Measurements from ENCODE around the gene EPHB1. TPM values are rescaled to one million over a fixed set of nuclear protein-coding genes. Genes with fewer than 3 reads are reported as not detected.

The EPHB1 gene
- total RNA-seq, 2 experiments from 2014 or later: 0.39 to 0.91 TPM

DNA sequence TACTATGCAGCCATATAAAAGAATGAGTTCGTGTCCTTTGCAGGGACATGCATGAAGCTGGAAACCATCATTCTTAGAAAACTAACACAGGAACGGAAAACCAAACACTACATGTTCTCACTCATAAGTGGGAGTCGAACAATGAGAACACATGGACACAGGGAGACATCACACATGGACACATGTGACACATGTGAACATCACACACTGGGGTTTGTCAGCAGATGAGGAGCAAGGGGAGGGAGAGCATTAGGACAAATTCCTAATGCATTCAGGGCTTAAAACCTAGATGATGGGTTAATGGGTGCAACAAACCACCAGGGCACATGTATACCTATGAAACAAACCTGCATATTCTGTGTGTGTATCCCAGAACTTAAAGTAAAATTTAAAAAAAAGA lies 408.0 kb downstream of the EPHB1 start:
- ATAC-seq (ENCODE audit: low read depth) (no peak), DNase-seq (no peak)
- H3K9me3 Mint-ChIP-seq: peaks cover 5% of the 10 kb centered on the region
- H3K27ac Mint-ChIP-seq: no peak overlapping the region
- H3K4me1 Mint-ChIP-seq: no peaks in the 10 kb centered on the region
- H3K27me3 Mint-ChIP-seq: no peaks in the 10 kb centered on the region
- POLR2A ChIA-PET: no interaction called here
- no peaks in the 10 kb centered on the region for H3K36me3 Mint-ChIP-seq
- no peak overlapping the region for H3K4me3 Mint-ChIP-seq

DNA sequence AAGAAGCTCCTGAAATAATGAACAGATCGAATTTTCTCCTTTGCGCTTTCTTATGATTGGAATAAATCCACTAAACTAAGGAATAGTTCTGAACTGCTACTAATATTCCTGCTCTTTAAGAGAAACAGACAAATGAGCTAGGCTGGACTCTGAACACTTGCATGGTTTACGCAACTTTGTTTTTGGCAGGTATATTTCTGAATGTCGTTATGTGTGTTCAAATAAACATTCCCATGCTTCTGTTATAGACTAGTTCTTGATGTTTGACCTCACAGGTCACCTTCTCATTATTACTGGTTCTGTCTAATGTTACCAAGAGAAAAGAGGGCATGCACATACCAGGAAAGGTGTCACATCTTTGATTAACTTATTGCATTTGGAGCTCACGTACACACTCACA lies 418.2 kb downstream of the EPHB1 start:
- no peak overlapping the region for H3K4me3 Mint-ChIP-seq
- no peak overlapping the region for H3K27ac Mint-ChIP-seq
- H3K36me3 Mint-ChIP-seq: no peaks in the 10 kb centered on the region
- ATAC-seq (ENCODE audit: low read depth) (no peak), DNase-seq (no peak)
- H3K4me1 Mint-ChIP-seq: no peaks in the 10 kb centered on the region
- H3K9me3 Mint-ChIP-seq: no peaks in the 10 kb centered on the region
- H3K27me3 Mint-ChIP-seq: peaks cover 5% of the 10 kb centered on the region
- POLR2A ChIA-PET: no interaction called here

DNA sequence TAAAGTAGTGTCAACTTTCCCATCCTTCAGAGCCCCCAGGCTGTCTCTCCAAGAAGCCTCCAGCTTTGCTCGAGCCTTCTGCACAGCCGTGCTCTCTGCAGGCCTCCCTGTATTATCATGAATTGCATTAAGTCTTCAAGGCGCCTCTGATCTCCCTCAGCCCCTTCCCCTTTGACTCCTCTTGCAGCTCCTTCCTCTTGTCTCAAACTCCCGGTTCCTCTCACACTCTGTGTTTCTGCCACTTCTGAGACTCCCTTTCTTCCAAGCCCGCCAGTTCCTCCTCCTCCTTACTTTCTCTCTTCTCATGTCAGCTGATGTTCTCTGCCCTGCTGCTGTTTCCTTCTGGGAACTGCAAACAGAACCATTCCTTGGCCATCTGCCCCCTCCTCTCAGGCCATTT lies 418.8 kb downstream of the EPHB1 start:
- POLR2A ChIA-PET: no interaction called here
- Mint-ChIP-seq H3K27ac (no peak overlapping the region), H3K36me3 (no peaks in the 10 kb centered on the region), H3K4me3 (no peak overlapping the region), H3K4me1 (no peaks in the 10 kb centered on the region), H3K9me3 (no peaks in the 10 kb centered on the region), H3K27me3 (peaks cover 5% of the 10 kb centered on the region)
- ATAC-seq (ENCODE audit: low read depth): no peak
- DNase-seq: no peak

DNA sequence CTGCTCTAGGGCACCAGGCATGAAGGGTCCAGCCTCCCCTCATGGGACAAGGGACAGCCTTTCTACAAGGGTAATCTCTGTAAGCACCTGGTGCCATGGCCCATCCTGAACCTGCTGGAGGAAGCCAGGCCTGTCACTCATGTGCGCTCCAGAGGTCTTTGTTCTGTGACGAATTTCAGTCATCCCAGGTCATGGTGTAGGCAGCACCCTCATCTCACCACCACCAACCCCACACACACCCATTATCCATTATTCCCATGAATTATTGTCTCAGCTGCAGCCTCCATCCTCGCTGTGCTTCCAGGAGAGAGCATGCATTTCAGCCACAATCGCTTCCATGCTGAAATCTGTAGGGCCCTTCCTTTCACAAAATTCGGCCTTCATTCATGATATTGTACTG lies 419.3 kb downstream of the EPHB1 start:
- ATAC-seq (ENCODE audit: low read depth) (no peak), DNase-seq (no peak)
- no peaks in the 10 kb centered on the region for H3K4me1 Mint-ChIP-seq
- no peak overlapping the region for H3K27ac Mint-ChIP-seq
- POLR2A ChIA-PET: no interaction called here
- H3K27me3 Mint-ChIP-seq: peaks cover 5% of the 10 kb centered on the region
- no peaks in the 10 kb centered on the region for H3K36me3 Mint-ChIP-seq
- no peak overlapping the region for H3K4me3 Mint-ChIP-seq
- H3K9me3 Mint-ChIP-seq: no peaks in the 10 kb centered on the region

DNA sequence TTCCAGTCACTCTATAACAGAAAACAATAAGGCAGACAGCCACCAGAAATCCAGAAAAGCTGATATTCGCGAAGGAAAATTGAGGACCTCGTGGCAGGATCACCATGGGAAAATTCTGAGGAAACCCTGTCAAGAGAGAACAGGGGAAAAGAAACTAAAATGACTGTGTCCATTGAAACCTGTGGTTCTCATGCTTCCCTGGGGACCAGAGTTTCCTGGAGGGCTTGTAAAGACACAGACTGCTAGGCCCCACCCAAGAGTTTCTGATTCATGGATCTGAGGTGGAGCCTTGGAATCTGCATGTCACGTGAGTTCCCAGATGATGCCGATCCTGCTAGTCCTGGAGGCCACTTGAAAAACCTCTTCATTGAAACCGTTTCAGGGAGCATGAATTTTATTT lies 420.5 kb downstream of the EPHB1 start:
- POLR2A ChIA-PET: no interaction called here
- no peaks in the 10 kb centered on the region for H3K9me3 Mint-ChIP-seq
- peaks cover 2% of the 10 kb centered on the region for H3K27me3 Mint-ChIP-seq
- no peak overlapping the region for H3K4me3 Mint-ChIP-seq
- DNase-seq (no peak), ATAC-seq (ENCODE audit: low read depth) (no peak)
- H3K4me1 Mint-ChIP-seq: no peaks in the 10 kb centered on the region
- no peaks in the 10 kb centered on the region for H3K36me3 Mint-ChIP-seq
- no peak overlapping the region for H3K27ac Mint-ChIP-seq

DNA sequence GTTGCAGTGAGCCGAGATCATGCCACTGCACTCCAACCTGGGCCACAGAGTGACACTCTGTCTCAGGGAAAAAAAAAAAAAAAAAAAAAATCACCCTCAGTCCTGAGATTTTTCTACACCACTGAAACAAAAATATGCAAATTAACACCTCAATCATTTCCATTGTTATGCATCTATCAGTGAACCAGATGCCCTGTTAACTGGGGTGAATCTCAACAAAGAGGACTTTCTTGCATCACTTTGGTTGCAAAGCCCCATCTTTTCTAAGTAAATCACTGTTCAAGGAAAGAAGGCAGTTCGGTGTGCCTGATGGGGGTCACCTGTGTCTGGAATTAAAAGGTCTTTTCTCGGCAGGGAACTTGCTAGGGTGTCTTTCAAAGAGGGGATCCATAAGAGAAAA lies 421.6 kb downstream of the EPHB1 start:
- H3K9me3 Mint-ChIP-seq: no peaks in the 10 kb centered on the region
- no peak for ATAC-seq (ENCODE audit: low read depth)
- H3K4me3 Mint-ChIP-seq: no peak overlapping the region
- H3K36me3 Mint-ChIP-seq: no peaks in the 10 kb centered on the region
- H3K27ac Mint-ChIP-seq: no peak overlapping the region
- H3K4me1 Mint-ChIP-seq: no peaks in the 10 kb centered on the region
- POLR2A ChIA-PET: no interaction called here
- DNase-seq: no peak
- H3K27me3 Mint-ChIP-seq: no peaks in the 10 kb centered on the region

DNA sequence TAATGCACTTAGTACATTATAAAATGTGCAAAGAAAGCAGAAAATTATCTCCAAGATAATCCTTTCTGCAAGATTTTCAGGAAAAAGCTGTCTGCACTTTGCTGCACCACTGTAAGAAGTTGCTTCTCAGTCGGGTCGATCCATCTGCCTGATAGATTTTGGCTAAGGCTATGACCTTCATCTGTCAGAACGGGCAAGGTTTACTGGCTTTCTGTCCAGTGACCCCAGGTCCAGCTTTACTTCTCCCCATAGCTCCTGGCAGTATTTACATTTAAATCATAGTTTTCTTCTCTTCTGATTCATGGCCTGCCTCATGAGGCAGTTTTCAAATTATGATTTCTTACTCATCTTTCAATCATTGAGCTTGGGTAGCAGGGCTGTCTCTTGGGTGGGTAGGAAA lies 422.7 kb downstream of the EPHB1 start:
- DNase-seq: no peak
- no peak overlapping the region for H3K27ac Mint-ChIP-seq
- POLR2A ChIA-PET: no interaction called here

DNA sequence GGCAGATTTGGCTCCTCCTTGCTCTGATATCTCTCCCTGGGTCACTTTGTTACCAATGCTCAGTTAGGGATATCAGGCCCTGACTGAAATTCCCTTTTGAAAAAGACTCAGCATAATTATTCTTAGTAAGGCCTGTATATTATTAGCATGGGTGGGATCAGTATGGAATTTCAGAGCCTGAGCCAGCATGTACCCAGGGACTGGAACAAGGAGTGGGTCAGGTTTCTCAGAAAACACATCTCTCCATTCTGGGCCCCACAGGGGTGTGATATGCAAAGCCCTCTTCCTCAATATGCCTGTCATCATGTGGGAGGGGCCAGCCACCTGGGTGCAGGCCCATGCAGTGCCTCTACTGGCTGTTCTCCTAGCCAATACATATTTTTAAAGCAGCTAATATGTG lies 423.2 kb downstream of the EPHB1 start:
- POLR2A ChIA-PET: no interaction called here
- H3K9me3 Mint-ChIP-seq: no peaks in the 10 kb centered on the region
- H3K4me3 Mint-ChIP-seq: no peak overlapping the region
- DNase-seq: no peak
- no peaks in the 10 kb centered on the region for H3K4me1 Mint-ChIP-seq
- H3K27ac Mint-ChIP-seq: no peak overlapping the region
- H3K36me3 Mint-ChIP-seq: no peaks in the 10 kb centered on the region
- H3K27me3 Mint-ChIP-seq: no peaks in the 10 kb centered on the region
- ATAC-seq (ENCODE audit: low read depth): no peak

More for the DNA sequence above, 422.7 kb downstream of the EPHB1 start:
- no peaks in the 10 kb centered on the region for H3K27me3 Mint-ChIP-seq
- no peaks in the 10 kb centered on the region for H3K4me1 Mint-ChIP-seq
- no peak overlapping the region for H3K4me3 Mint-ChIP-seq
- no peak for ATAC-seq (ENCODE audit: low read depth)
- no peaks in the 10 kb centered on the region for H3K9me3 Mint-ChIP-seq
- H3K36me3 Mint-ChIP-seq: no peaks in the 10 kb centered on the region

DNA sequence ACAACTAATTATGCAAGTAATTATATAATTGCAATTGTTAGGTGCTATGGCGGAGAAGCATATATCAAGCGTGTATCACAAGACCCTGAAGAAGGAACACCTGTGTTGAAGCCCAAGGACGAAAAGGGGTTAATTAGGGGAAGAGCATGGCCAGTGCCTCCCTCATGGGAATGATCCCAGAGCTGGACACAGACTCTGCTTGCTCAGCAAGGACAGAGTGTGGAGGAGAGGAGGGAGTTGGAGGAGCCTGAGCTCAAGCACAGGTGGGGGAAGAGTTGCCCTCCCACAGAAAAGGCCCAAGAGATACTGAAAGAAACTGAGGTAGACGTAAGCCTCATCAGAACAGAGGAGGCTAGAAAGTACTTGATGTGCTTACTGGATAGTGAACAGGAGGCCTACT lies 423.7 kb downstream of the EPHB1 start:
- H3K4me3 Mint-ChIP-seq: no peak overlapping the region
- H3K9me3 Mint-ChIP-seq: no peaks in the 10 kb centered on the region
- no peak for DNase-seq
- POLR2A ChIA-PET: no interaction called here
- no peak for ATAC-seq (ENCODE audit: low read depth)
- H3K27me3 Mint-ChIP-seq: no peaks in the 10 kb centered on the region
- no peaks in the 10 kb centered on the region for H3K4me1 Mint-ChIP-seq
- H3K36me3 Mint-ChIP-seq: no peaks in the 10 kb centered on the region
- no peak overlapping the region for H3K27ac Mint-ChIP-seq

DNA sequence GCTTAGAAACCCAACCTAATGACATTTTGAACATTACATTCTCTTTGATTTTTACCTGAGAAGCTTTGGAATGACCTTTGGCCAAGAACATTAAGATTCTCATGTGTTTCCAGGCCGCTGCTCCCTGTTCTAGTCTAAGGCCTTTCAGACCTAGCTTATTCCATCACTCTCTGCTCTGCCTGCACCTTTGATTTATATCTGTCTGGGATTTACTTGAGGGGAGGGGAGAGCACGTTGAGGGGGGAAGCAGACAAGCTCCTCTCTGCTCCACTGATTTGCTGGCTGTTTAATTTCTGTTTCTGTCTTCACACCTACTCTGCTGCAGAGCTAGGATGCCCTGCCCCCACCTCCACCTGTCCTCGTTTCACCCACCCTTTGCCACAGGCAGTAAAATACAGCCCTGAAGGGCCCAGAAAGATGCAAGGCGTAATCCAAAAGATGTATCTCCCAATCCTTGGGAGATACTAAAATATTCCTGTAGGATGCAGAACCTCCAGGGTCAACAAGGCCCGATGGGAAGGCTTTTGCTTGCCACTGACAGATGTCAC lies 429.8 kb downstream of the EPHB1 start:
- Mint-ChIP-seq H3K36me3 (no peaks in the 10 kb centered on the region), H3K27me3 (peaks cover 2% of the 10 kb centered on the region), H3K27ac (no peak overlapping the region), H3K4me3 (no peak overlapping the region), H3K4me1 (peaks cover 2% of the 10 kb centered on the region), H3K9me3 (no peaks in the 10 kb centered on the region)
- DNase-seq (no peak), ATAC-seq (ENCODE audit: low read depth) (no peak)
- POLR2A ChIA-PET: no interaction called here

DNA sequence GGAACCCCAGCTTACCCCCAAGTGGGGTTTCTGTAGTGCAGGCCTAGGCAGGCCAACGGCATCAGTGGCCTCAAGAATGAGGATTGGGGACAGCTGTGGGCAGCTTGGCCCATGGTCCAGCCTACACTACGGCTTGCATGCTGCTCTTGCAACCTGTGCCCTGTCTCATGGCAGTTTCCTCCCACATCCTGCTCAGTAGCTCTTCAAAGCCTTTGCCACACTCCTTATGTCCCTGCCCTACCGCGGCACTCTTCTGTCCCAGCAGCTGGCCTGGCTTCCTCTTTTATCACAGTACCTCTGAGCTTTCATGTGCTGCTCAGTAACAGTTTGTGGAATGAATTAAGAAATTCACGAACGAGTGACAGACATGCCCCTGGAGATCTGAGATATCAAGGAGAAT lies 431.0 kb downstream of the EPHB1 start:
- Mint-ChIP-seq H3K4me3 (no peak overlapping the region), H3K9me3 (no peaks in the 10 kb centered on the region), H3K4me1 (peaks cover 2% of the 10 kb centered on the region), H3K27me3 (peaks cover 2% of the 10 kb centered on the region), H3K36me3 (no peaks in the 10 kb centered on the region), H3K27ac (no peak overlapping the region)
- DNase-seq (no peak), ATAC-seq (ENCODE audit: low read depth) (no peak)
- POLR2A ChIA-PET: no interaction called here

DNA sequence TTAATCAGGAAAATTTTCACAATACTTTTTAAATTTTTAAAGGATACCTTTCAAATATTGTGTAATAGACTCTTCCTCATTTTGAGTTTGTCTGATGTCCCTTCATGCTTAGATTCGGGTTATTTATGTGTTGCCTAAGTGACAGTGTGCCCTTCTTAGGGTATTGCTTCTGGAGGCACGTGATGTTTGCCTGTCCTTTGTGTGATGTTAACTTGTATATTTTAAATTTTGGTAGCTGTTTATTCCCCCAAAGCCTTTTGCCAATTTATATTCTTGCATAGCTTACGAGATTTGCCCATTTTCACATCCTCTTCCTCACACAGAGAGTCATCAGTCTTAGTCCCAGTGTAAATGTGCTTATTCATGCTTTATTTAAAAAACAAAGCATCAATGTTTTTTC lies 433.1 kb downstream of the EPHB1 start:
- H3K27ac Mint-ChIP-seq: no peak overlapping the region
- peaks cover 2% of the 10 kb centered on the region for H3K27me3 Mint-ChIP-seq
- DNase-seq: no peak
- POLR2A ChIA-PET: no interaction called here
- no peaks in the 10 kb centered on the region for H3K36me3 Mint-ChIP-seq
- H3K4me1 Mint-ChIP-seq: peaks cover 2% of the 10 kb centered on the region
- no peak for ATAC-seq (ENCODE audit: low read depth)
- H3K9me3 Mint-ChIP-seq: no peaks in the 10 kb centered on the region
- H3K4me3 Mint-ChIP-seq: no peak overlapping the region

DNA sequence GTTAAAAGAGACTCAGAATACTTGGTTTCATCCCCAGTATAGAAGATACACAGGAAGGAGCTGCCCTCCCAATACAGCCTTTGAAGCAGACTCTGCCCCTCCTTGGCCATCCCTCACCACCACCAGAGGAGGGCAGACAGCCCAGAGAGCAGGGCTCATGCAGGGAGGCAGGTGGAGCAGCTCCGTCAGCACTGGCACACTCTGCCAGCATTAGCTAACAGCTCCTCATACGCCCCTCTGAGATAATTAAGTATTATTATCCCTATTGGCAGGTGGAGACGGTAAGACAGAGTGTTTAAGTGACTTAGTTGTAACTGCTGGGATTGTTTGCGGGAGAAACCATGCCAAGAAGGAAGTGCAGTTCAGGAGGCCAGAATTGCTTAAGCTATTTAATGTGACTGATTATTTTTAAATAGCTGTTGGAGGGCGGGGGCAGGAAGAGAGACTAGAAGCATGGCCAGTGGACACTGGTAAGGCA lies 434.0 kb downstream of the EPHB1 start:
- Mint-ChIP-seq H3K9me3 (no peaks in the 10 kb centered on the region), H3K27ac (no peak overlapping the region), H3K4me3 (no peak overlapping the region), H3K27me3 (peaks cover 2% of the 10 kb centered on the region), H3K36me3 (no peaks in the 10 kb centered on the region), H3K4me1 (peaks cover 2% of the 10 kb centered on the region)
- ATAC-seq (ENCODE audit: low read depth): no peak
- POLR2A ChIA-PET: no interaction called here
- no peak for DNase-seq

DNA sequence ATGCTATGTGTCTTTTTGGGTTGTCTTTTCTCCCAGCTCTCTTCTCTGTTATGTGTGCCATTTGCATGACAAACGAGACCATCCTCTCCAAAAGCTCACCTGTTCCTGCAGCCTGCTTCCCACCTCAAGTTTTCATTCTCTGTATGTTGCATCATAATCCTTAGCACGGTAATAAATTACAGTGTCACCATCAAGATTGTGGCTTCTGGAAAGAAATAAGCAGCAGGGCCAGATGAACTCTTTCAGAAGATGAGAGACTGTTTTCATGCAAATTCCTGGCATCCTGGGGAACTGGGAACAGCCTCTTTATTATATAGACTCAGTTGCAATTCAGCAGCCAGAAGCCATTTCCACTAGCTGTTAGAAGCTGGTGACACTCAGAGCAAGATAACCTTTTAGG lies 436.7 kb downstream of the EPHB1 start:
- Mint-ChIP-seq H3K27me3 (peaks cover 2% of the 10 kb centered on the region), H3K9me3 (no peaks in the 10 kb centered on the region), H3K27ac (no peak overlapping the region), H3K4me3 (no peak overlapping the region), H3K36me3 (no peaks in the 10 kb centered on the region), H3K4me1 (no peaks in the 10 kb centered on the region)
- no peak for DNase-seq
- POLR2A ChIA-PET: no interaction called here
- ATAC-seq (ENCODE audit: low read depth): no peak

DNA sequence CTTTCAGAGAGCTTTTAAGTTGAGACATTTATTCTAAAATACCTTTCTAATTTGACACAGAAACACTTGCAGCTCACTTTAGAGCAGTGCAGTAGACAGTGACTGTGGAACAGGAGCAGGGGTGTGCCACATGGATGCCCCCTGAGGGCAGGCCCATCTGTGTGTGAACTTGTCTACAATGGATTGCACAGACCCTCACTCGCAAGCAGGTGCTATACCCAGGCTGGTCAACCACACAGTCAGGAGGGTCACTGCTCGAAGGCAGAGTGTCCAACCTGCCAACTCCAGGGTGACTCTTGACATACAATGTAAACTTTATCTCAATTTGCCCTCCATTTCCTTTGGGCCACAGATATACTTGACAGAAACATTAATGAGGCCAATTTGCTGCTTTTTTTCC lies 437.2 kb downstream of the EPHB1 start:
- H3K4me3 Mint-ChIP-seq: no peak overlapping the region
- no peak for DNase-seq
- ATAC-seq (ENCODE audit: low read depth): no peak
- H3K9me3 Mint-ChIP-seq: no peaks in the 10 kb centered on the region
- H3K36me3 Mint-ChIP-seq: no peaks in the 10 kb centered on the region
- H3K4me1 Mint-ChIP-seq: no peaks in the 10 kb centered on the region
- H3K27me3 Mint-ChIP-seq: peaks cover 2% of the 10 kb centered on the region
- no peak overlapping the region for H3K27ac Mint-ChIP-seq
- POLR2A ChIA-PET: no interaction called here
